ENCODE measurements around the gene VAMP2.

Gene VAMP2

GRCh38 chr17:8162233-8162996, at the start of gene VAMP2:
VAMP2 (minus strand) TSS chr17:8162948; CDS start chr17:8162879, 69 bp downstream.
- in situ Hi-C loops (cut with MboI; ENCODE audit: low sequenced_read_pairs): no loop called here

- in situ Hi-C loops (cut with MboI; ENCODE audit: low sequenced_read_pairs): no loop called here
Observed at GRCh38 chr17:8210761-8211458, 48.2 kb upstream of the VAMP2 start.

GRCh38 chr17:8209907-8210760, 47.4 kb upstream of the VAMP2 start, which contains the start of gene AURKB:
AURKB (minus strand) TSS chr17:8210575; CDS start chr17:8210224, 351 bp downstream.
- in situ Hi-C loops (cut with MboI; ENCODE audit: low sequenced_read_pairs): no loop called here

GRCh38 chr17:8206536-8206935, 43.8 kb upstream of the VAMP2 start:
- in situ Hi-C loops (cut with MboI; ENCODE audit: low sequenced_read_pairs): no loop called here

- in situ Hi-C loops (cut with MboI; ENCODE audit: low sequenced_read_pairs): no loop called here
Observed at GRCh38 chr17:8204761-8205555, 42.2 kb upstream of the VAMP2 start.

- in situ Hi-C loops (cut with MboI; ENCODE audit: low sequenced_read_pairs): no loop called here
Observed at GRCh38 chr17:8192070-8192815, 29.5 kb upstream of the VAMP2 start.

- in situ Hi-C loops (cut with MboI; ENCODE audit: low sequenced_read_pairs): no loop called here
Observed at GRCh38 chr17:8190506-8190905, 27.8 kb upstream of the VAMP2 start.

- in situ Hi-C loops (cut with MboI; ENCODE audit: low sequenced_read_pairs): no loop called here
Observed at GRCh38 chr17:8189711-8190477, 27.1 kb upstream of the VAMP2 start, which contains the start of gene BORCS6. BORCS6 (minus strand) TSS chr17:8190180; CDS start chr17:8190140, 40 bp downstream.

- in situ Hi-C loops (cut with MboI; ENCODE audit: low sequenced_read_pairs): no loop called here
Observed at GRCh38 chr17:8189041-8189710, 26.4 kb upstream of the VAMP2 start.

- in situ Hi-C loops (cut with MboI; ENCODE audit: low sequenced_read_pairs): no loop called here
Observed at GRCh38 chr17:8188263-8188839, 25.6 kb upstream of the VAMP2 start.

- in situ Hi-C loops (cut with MboI; ENCODE audit: low sequenced_read_pairs): no loop called here
Observed at GRCh38 chr17:8187517-8188262, 24.9 kb upstream of the VAMP2 start.

- in situ Hi-C loops (cut with MboI; ENCODE audit: low sequenced_read_pairs): no loop called here
Observed at GRCh38 chr17:8186787-8187516, 24.2 kb upstream of the VAMP2 start.

GRCh38 chr17:8186446-8186786, 23.7 kb upstream of the VAMP2 start:
- in situ Hi-C loops (cut with MboI; ENCODE audit: low sequenced_read_pairs): no loop called here

GRCh38 chr17:8185582-8186445, 23.1 kb upstream of the VAMP2 start:
- in situ Hi-C loops (cut with MboI; ENCODE audit: low sequenced_read_pairs): no loop called here

- in situ Hi-C loops (cut with MboI; ENCODE audit: low sequenced_read_pairs): no loop called here
Observed at GRCh38 chr17:8176998-8177731, 14.4 kb upstream of the VAMP2 start.

All from HL-60/S4 treated with retinoic acid at 250 ng/mL for 4 days and 3 days (cell line).